H1 (cell line): ENCODE results near the gene COL2A1. TPM values are rescaled to one million over a fixed set of nuclear protein-coding genes. Genes with fewer than 3 reads are reported as not detected.

ENCODE experiments used
- CTCF ChIA-PET: fragments of 300-600 bp; sonication (Branson Sonifier 250); formaldehyde crosslinking; loops from one replicate; lab custom pipeline; 2021; ENCODE audit not compliant: partially characterized antibody; lab: Charles Lee
- POLR2A ChIA-PET: fragments of 300-600 bp; sonication (Branson Sonifier 250); formaldehyde crosslinking; loops from one replicate; lab custom pipeline; 2021; ENCODE audit warnings: inconsistent platforms; ENCODE audit not compliant: partially characterized antibody; lab: Charles Lee
- DNase-seq, 2 experiments: peaks; one replicate each; pipeline versions ENCODE4 v3.0.0 to v3.0.0-alpha.2; 2010 to 2022; ENCODE audit warnings: low spot score in 2 of 2, low read depth in 1 of 2, mixed read lengths in 1 of 2
- FAIRE-seq: peaks from 2 replicates; lab custom pipeline; 2011; peaks lifted over from hg19 to GRCh38; lab: Jason Lieb, UNC
- H2AFZ ChIP-seq: 2 replicates; pipeline ENCODE4 v1.8.1; 2012; ENCODE audit warnings: low read length, inconsistent platforms
- H2AK5ac ChIP-seq: 2 replicates; pipeline ENCODE4 v1.6.1; 2013; ENCODE audit warnings: low read depth, low read length
- H2BK120ac ChIP-seq: replicated peaks from 2 replicates; pipeline ENCODE3; 2013; ENCODE audit warnings: low read depth, low read length, inconsistent platforms
- H2BK12ac ChIP-seq: 2 replicates; pipeline ENCODE4 v1.6.1; 2013; ENCODE audit warnings: low read depth, low read length
- H2BK15ac ChIP-seq: 2 replicates; pipeline ENCODE4 v1.6.1; 2013; ENCODE audit warnings: low read length
- H2BK20ac ChIP-seq: 2 replicates; pipeline ENCODE4 v1.6.1; 2013; ENCODE audit warnings: low read length
- H2BK5ac ChIP-seq: 2 replicates; pipeline ENCODE4 v1.6.1; 2013; ENCODE audit warnings: low read depth, low read length
- H3K14ac ChIP-seq: 2 replicates; pipeline ENCODE4 v1.6.1; 2013; ENCODE audit warnings: inconsistent platforms; ENCODE audit not compliant: insufficient read length
- H3K18ac ChIP-seq: 2 replicates; pipeline ENCODE4 v1.6.1; 2013; ENCODE audit warnings: low read length; ENCODE audit errors: extremely low read depth
- H3K23ac ChIP-seq: 2 replicates; pipeline ENCODE4 v1.6.1; 2013; ENCODE audit warnings: inconsistent platforms; ENCODE audit not compliant: insufficient read length
- H3K23me2 ChIP-seq: 2 replicates; pipeline ENCODE4 v1.6.1; 2013; ENCODE audit warnings: low read depth, low read length
- H3K27ac ChIP-seq: 2 replicates; pipeline ENCODE4 v1.6.1; 2011; ENCODE audit warnings: low read depth, low read length, inconsistent platforms
- H3K27me3 ChIP-seq, 4 experiments: replicated peaks in 1 of 4; 1 replicate in 1 of 4; 2 replicates in 3 of 4; pipeline versions ENCODE4 v1.6.1 to v1.8.1; 2011 to 2013; ENCODE audit warnings: low read length in 3 of 4, mild to moderate bottlenecking in 3 of 4, inconsistent platforms in 2 of 4, mixed read lengths in 2 of 4, moderate library complexity in 1 of 4; ENCODE audit not compliant: control insufficient read depth in 3 of 4, insufficient read depth in 3 of 4; ENCODE audit errors: extremely low read depth in 1 of 4
- H3K36me3 ChIP-seq, 4 experiments: 2 replicates each; pipeline versions ENCODE4 v1.6.1 to v1.8.1; 2011 to 2013; ENCODE audit warnings: mild to moderate bottlenecking in 4 of 4, low read length in 3 of 4, moderate library complexity in 2 of 4, control low read depth in 1 of 4, inconsistent platforms in 1 of 4; ENCODE audit not compliant: insufficient read depth in 4 of 4, control insufficient read depth in 2 of 4
- H3K4ac ChIP-seq: replicated peaks from 2 replicates; pipeline ENCODE3; 2013; ENCODE audit warnings: low read length, low read depth, mixed read lengths, inconsistent platforms; ENCODE audit not compliant: insufficient read length
- H3K4me1 ChIP-seq, 4 experiments: replicated peaks in 1 of 4; 1 replicate in 1 of 4; 2 replicates in 3 of 4; pipeline versions ENCODE4 v1.6.1 to v1.8.1; 2011 to 2013; ENCODE audit warnings: low read length in 3 of 4, inconsistent platforms in 2 of 4, mixed read lengths in 1 of 4; ENCODE audit not compliant: insufficient read depth in 4 of 4, control insufficient read depth in 3 of 4
- H3K4me2 ChIP-seq, 2 experiments: 2 replicates each; pipeline versions ENCODE4 v1.6.1 to v1.8.1; 2011 to 2013; ENCODE audit warnings: low read depth in 2 of 2, low read length in 2 of 2, control low read depth in 1 of 2, inconsistent platforms in 1 of 2, mild to moderate bottlenecking in 1 of 2; ENCODE audit not compliant: insufficient read depth in 1 of 2
- H3K4me3 ChIP-seq, 4 experiments: fragments of 200-600, 300-600 bp in 1 of 4; sonication (generic), shearing (Covaris generic), sonication (Bioruptor Twin) in 1 of 4; 2 replicates each; pipeline versions ENCODE4 v1.5.1 to v1.8.1; 2011 to 2016; ENCODE audit warnings: low read length in 4 of 4, low read depth in 3 of 4, control low read depth in 2 of 4, inconsistent platforms in 2 of 4, mild to moderate bottlenecking in 2 of 4, mixed read lengths in 1 of 4, moderate library complexity in 1 of 4; ENCODE audit not compliant: insufficient read depth in 2 of 4; ENCODE audit errors: extremely low read depth in 1 of 4
- H3K56ac ChIP-seq: replicated peaks from 2 replicates; pipeline ENCODE3; 2013; ENCODE audit warnings: low read depth, mild to moderate bottlenecking, mixed read lengths, low read length, inconsistent platforms; ENCODE audit not compliant: insufficient read length
- H3K79me1 ChIP-seq: 2 replicates; pipeline ENCODE4 v1.6.1; 2013; ENCODE audit warnings: low read depth, low read length, control low read depth
- H3K79me2 ChIP-seq, 2 experiments: 2 replicates each; pipeline versions ENCODE4 v1.6.1 to v1.8.1; 2012 to 2013; ENCODE audit warnings: low read length in 2 of 2, mild to moderate bottlenecking in 2 of 2, inconsistent platforms in 1 of 2; ENCODE audit not compliant: insufficient read depth in 2 of 2, control insufficient read depth in 1 of 2
- H3K9ac ChIP-seq, 4 experiments: replicated peaks in 1 of 4; 1 replicate in 1 of 4; 2 replicates in 3 of 4; pipeline versions ENCODE4 v1.6.1 to v1.8.1; 2011 to 2013; ENCODE audit warnings: low read depth in 3 of 4, low read length in 3 of 4, control low read depth in 2 of 4, mild to moderate bottlenecking in 2 of 4, moderate library complexity in 2 of 4, inconsistent platforms in 1 of 4; ENCODE audit errors: extremely low read depth in 1 of 4
- H3K9me3 ChIP-seq, 2 experiments: 2 replicates each; pipeline versions ENCODE4 v1.6.1 to v1.8.1; 2012 to 2013; ENCODE audit warnings: mild to moderate bottlenecking in 2 of 2, moderate library complexity in 2 of 2, control low read depth in 1 of 2, inconsistent platforms in 1 of 2, low read depth in 1 of 2, low read length in 1 of 2, mixed read lengths in 1 of 2; ENCODE audit not compliant: insufficient read depth in 2 of 2
- H4K20me1 ChIP-seq, 2 experiments: replicated peaks in 1 of 2; 2 replicates each; pipeline versions ENCODE3 to v1.8.1; 2011 to 2013; ENCODE audit warnings: inconsistent platforms in 2 of 2, low read length in 2 of 2, mild to moderate bottlenecking in 1 of 2; ENCODE audit not compliant: insufficient read depth in 2 of 2, control insufficient read depth in 1 of 2
- H4K5ac ChIP-seq: 2 replicates; pipeline ENCODE4 v1.6.1; 2013; ENCODE audit warnings: low read length, low read depth, mixed read lengths, inconsistent platforms; ENCODE audit not compliant: insufficient read length
- H4K8ac ChIP-seq: 2 replicates; pipeline ENCODE4 v1.8.0; 2013; ENCODE audit warnings: mild to moderate bottlenecking, moderate library complexity, low read length, inconsistent platforms; ENCODE audit not compliant: insufficient read depth; ENCODE audit errors: extremely low read depth
- H4K91ac ChIP-seq: replicated peaks from 2 replicates; pipeline ENCODE3; 2013; ENCODE audit warnings: low read length, mixed read lengths, inconsistent platforms; ENCODE audit not compliant: insufficient read length
- SAP30 ChIP-seq: fragments of 300-600 bp; sonication (generic); IDR thresholded peaks from 2 replicates; pipeline ENCODE4 v1.7.1; 2012; ENCODE audit warnings: low read length, moderate library complexity, mild to moderate bottlenecking, inconsistent platforms; ENCODE audit not compliant: insufficient read depth, insufficient replicate concordance
- WGBS, 2 experiments: shearing (Covaris generic) in 1 of 2; methylation state at CpG; one replicate each; pipeline versions ENCODE4 v1.1.6 to v1.1.7; 2013 to 2015; ENCODE audit warnings: low lambda C conversion rate in 2 of 2, mixed read lengths in 2 of 2, inconsistent platforms in 1 of 2, low coverage in 1 of 2, missing lambda C conversion rate in 1 of 2; ENCODE audit not compliant: insufficient replicate concordance in 2 of 2, insufficient coverage in 1 of 2, insufficient read length in 1 of 2; ENCODE audit errors: extremely low coverage in 1 of 2, missing lambda C conversion rate in 1 of 2; 5-methylcytosine and 5-hydroxymethylcytosine counted together
- polyA plus RNA-seq, 7 experiments: library from polyadenylated mRNA; depleted of rRNA in 3 of 7; stranded (reverse) in 5 of 7; unstranded in 2 of 7; fragments of >200 nt in 5 of 7; fragments of 200-250 nt in 2 of 7; gene quantifications; 1 replicate in 5 of 7; 2 replicates in 1 of 7; 4 replicates in 1 of 7; pipeline versions ENCODE4 v1.2.1 to v1.2.3, GENCODE V29; 2011 to 2013; ENCODE audit warnings: missing spikeins in 2 of 7, mixed read lengths in 2 of 7
- total RNA-seq: library from RNA; stranded (reverse); fragmentation: NEBNext Ultra II Directional; extraction: Animal tissue kit (Norgen Biotek cat#: 25700); gene quantifications from 2 replicates; pipeline ENCODE4 v1.2.1, GENCODE V29; 2021

Gene COL2A1
- total and polyA plus RNA-seq, 2 of the 8 experiments (the other 6 are each of a cell fraction or from before 2014, with no cell fraction given): 4.2 to 14.6 TPM

- POLR2A ChIA-PET: no interaction called here
- H2BK20ac ChIP-seq: no peak overlapping the region
- H3K9me3 ChIP-seq: no peaks in the 10 kb centered on the region
- H2BK5ac ChIP-seq: no peak overlapping the region
- no peak overlapping the region for H4K5ac ChIP-seq
- DNase-seq: no peak
- H3K27ac ChIP-seq: no peak overlapping the region
- H4K8ac ChIP-seq: no peak overlapping the region
- H3K27me3 ChIP-seq: no peaks in the 10 kb centered on the region; a peak in 2 of 7 replicates
- H4K20me1 ChIP-seq: peaks cover 0 to under 1% of the 10 kb centered on the region in 2 experiments
- H2AFZ ChIP-seq: no peak overlapping the region
- H3K56ac ChIP-seq: no peak overlapping the region
- no peak overlapping the region for H2AK5ac ChIP-seq
- no peak overlapping the region for H3K9ac ChIP-seq
- H3K79me1 ChIP-seq: no peaks in the 10 kb centered on the region
- no peak overlapping the region for H3K14ac ChIP-seq
- H3K4me2 ChIP-seq: no peak overlapping the region
- FAIRE-seq: no peak
- H3K79me2 ChIP-seq: no peaks in the 10 kb centered on the region
- no peak overlapping the region for H3K4ac ChIP-seq
- no peak overlapping the region for H2BK120ac ChIP-seq
- H2BK12ac ChIP-seq: no peak overlapping the region
- H3K18ac ChIP-seq: no peak overlapping the region
- H4K91ac ChIP-seq: no peak overlapping the region
- peaks cover 0 to 7% (median 3%) of the 10 kb centered on the region in 4 experiments; a peak in 4 of 7 replicates for H3K4me1 ChIP-seq
- H3K36me3 ChIP-seq: no peaks in the 10 kb centered on the region
- TF ChIP-seq SAP30: no peak
- H3K4me3 ChIP-seq: no peak overlapping the region
- WGBS, 2 experiments: 94% methylated on average over 8 of the region's 8 CpGs; no CpG with 5 or more reads in 1 of the 2 experiments
- CTCF ChIA-PET: interaction anchor here (0.7 to 0.9 kb wide), 2 partner anchors 13 to 48 kb away, joined by 3 read pairs; no protein-coding TSS in a partner anchor
- H3K23me2 ChIP-seq: no peaks in the 10 kb centered on the region
- no peak overlapping the region for H2BK15ac ChIP-seq
- no peak overlapping the region for H3K23ac ChIP-seq
These were observed 19.9 kb downstream of the COL2A1 start for GRCh38 chr12:47984331-47984801.
